ENCODE data around the gene TFDP2. TPM values are rescaled to one million over a fixed set of nuclear protein-coding genes. Genes with fewer than 3 reads are reported as not detected.

The TFDP2 gene
- total and polyA plus RNA-seq, 2 experiments from 2014 or later, result 26.8 to 55.4 TPM

GRCh38 chr3:142112601-142113000 lies 36.7 kb downstream of the TFDP2 start:
- Histone ChIP-seq H3K27ac (no peak overlapping the region), H3K9me3 (ENCODE audit: low read depth) (no peaks in the 10 kb centered on the region), H3K4me1 (ENCODE audit: insufficient read depth) (no peaks in the 10 kb centered on the region), H3K9me2 (ENCODE audit: insufficient read depth) (no peaks in the 10 kb centered on the region), H3K4me2 (ENCODE audit: unreplicated experiment) (no peak overlapping the region), H3K9ac (no peak overlapping the region), H3K27me3 (replicated peaks; ENCODE audit: insufficient read depth) (no peaks in the 10 kb centered on the region), H3K36me3 (ENCODE audit: low read depth) (no peaks in the 10 kb centered on the region), H3K79me2 (ENCODE audit: insufficient read depth) (no peaks in the 10 kb centered on the region), H2AFZ (no peak overlapping the region), H4K20me1 (ENCODE audit: insufficient read depth) (no peaks in the 10 kb centered on the region), H3F3A (ENCODE audit: insufficient read depth) (no peaks in the 10 kb centered on the region), H3K4me3 (no peak overlapping the region)
- in situ Hi-C loops (cut with MboI), result no loop called here
- TF ChIP-seq EZH2phosphoT487 (IDR thresholded peaks at IDR 0.05; ENCODE audit: insufficient read depth, low read depth) (no peak), EZH2 (IDR thresholded peaks at IDR 0.05; ENCODE audit: insufficient read depth, poor library complexity, severe bottlenecking) (no peak)
- no peak for DNase-seq
- WGBS, 2 experiments (ENCODE audit: low coverage in 1 of 2, low lambda C conversion rate in 2 of 2, missing lambda C conversion rate in 2 of 2), result 48 to 63% methylated on average over 1 of the region's 1 CpG

- H3K36me3 ChIP-seq (ENCODE audit: low read depth), result no peaks in the 10 kb centered on the region
- H3K27ac ChIP-seq, result no peak overlapping the region
- H3K4me3 ChIP-seq, result no peak overlapping the region
- no peak overlapping the region for H2AFZ ChIP-seq
- WGBS, 2 experiments (ENCODE audit: low coverage in 1 of 2, low lambda C conversion rate in 2 of 2, missing lambda C conversion rate in 2 of 2), result 67% methylated on average over 2 of the region's 2 CpGs
- no peak for TF ChIP-seq EZH2phosphoT487 (IDR thresholded peaks at IDR 0.05; ENCODE audit: insufficient read depth, low read depth)
- no peak for TF ChIP-seq EZH2 (IDR thresholded peaks at IDR 0.05; ENCODE audit: insufficient read depth, poor library complexity, severe bottlenecking)
- no peaks in the 10 kb centered on the region for H3K27me3 ChIP-seq (replicated peaks; ENCODE audit: insufficient read depth)
- DNase-seq, result no peak
- in situ Hi-C loops (cut with MboI), result no loop called here
- H3K9me2 ChIP-seq (ENCODE audit: insufficient read depth), result no peaks in the 10 kb centered on the region
- no peaks in the 10 kb centered on the region for H4K20me1 ChIP-seq (ENCODE audit: insufficient read depth)
- H3K79me2 ChIP-seq (ENCODE audit: insufficient read depth), result no peaks in the 10 kb centered on the region
- 0 out of 2 replicates have a peak, but pooled peaks cover 12% of the 10 kb centered on the region for H3F3A ChIP-seq (ENCODE audit: insufficient read depth)
- no peaks in the 10 kb centered on the region for H3K9me3 ChIP-seq (ENCODE audit: low read depth)
- no peak overlapping the region for H3K9ac ChIP-seq
- peaks cover 11% of the 10 kb centered on the region for H3K4me1 ChIP-seq (ENCODE audit: insufficient read depth)
- H3K4me2 ChIP-seq (ENCODE audit: unreplicated experiment), result no peak overlapping the region
These were observed 42.8 kb downstream of the TFDP2 start for GRCh38 chr3:142106548-142106947.

- in situ Hi-C loops (cut with MboI), result no loop called here
- TF ChIP-seq EZH2 (IDR thresholded peaks at IDR 0.05; ENCODE audit: insufficient read depth, poor library complexity, severe bottlenecking), result no peak
- TF ChIP-seq EZH2phosphoT487 (IDR thresholded peaks at IDR 0.05; ENCODE audit: insufficient read depth, low read depth), result no peak
- WGBS, 2 experiments (ENCODE audit: low coverage in 1 of 2, low lambda C conversion rate in 2 of 2, missing lambda C conversion rate in 2 of 2), result 3 to 16% methylated on average over 1 of the region's 1 CpG
These were observed 43.4 kb downstream of the TFDP2 start for GRCh38 chr3:142105991-142106390.

GRCh38 chr3:142104763-142105162 lies 44.6 kb downstream of the TFDP2 start:
- H3K4me1 ChIP-seq (ENCODE audit: insufficient read depth), result peaks cover 11% of the 10 kb centered on the region

More at GRCh38 chr3:142105991-142106390, 43.4 kb downstream of the TFDP2 start:
- peak overlapping the region; percentile 2 for H3K4me2 ChIP-seq (ENCODE audit: unreplicated experiment)
- H3K36me3 ChIP-seq (ENCODE audit: low read depth), result no peaks in the 10 kb centered on the region
- no peak overlapping the region for H3K9ac ChIP-seq
- peak; percentile 48 for DNase-seq
- H3K79me2 ChIP-seq (ENCODE audit: insufficient read depth), result no peaks in the 10 kb centered on the region
- H3F3A ChIP-seq (ENCODE audit: insufficient read depth), result 0 out of 2 replicates have a peak, but pooled peaks cover 12% of the 10 kb centered on the region
- H3K4me1 ChIP-seq (ENCODE audit: insufficient read depth), result peaks cover 11% of the 10 kb centered on the region
- H3K27me3 ChIP-seq (replicated peaks; ENCODE audit: insufficient read depth), result no peaks in the 10 kb centered on the region
- H2AFZ ChIP-seq, result no peak overlapping the region
- no peaks in the 10 kb centered on the region for H3K9me3 ChIP-seq (ENCODE audit: low read depth)
- no peak overlapping the region for H3K4me3 ChIP-seq
- H3K27ac ChIP-seq, result no peak overlapping the region
- no peaks in the 10 kb centered on the region for H4K20me1 ChIP-seq (ENCODE audit: insufficient read depth)
- H3K9me2 ChIP-seq (ENCODE audit: insufficient read depth), result no peaks in the 10 kb centered on the region

GRCh38 chr3:142098964-142099363 lies 50.4 kb downstream of the TFDP2 start:
- H3K4me3 ChIP-seq, result no peak overlapping the region
- no peaks in the 10 kb centered on the region for H4K20me1 ChIP-seq (ENCODE audit: insufficient read depth)
- in situ Hi-C loops (cut with MboI), result no loop called here
- no peaks in the 10 kb centered on the region for H3K9me3 ChIP-seq (ENCODE audit: low read depth)
- no peaks in the 10 kb centered on the region for H3K36me3 ChIP-seq (ENCODE audit: low read depth)
- H3K27me3 ChIP-seq (replicated peaks; ENCODE audit: insufficient read depth), result no peaks in the 10 kb centered on the region
- no peak overlapping the region for H2AFZ ChIP-seq
- no peak for TF ChIP-seq EZH2phosphoT487 (IDR thresholded peaks at IDR 0.05; ENCODE audit: insufficient read depth, low read depth)
- no peak for TF ChIP-seq EZH2 (IDR thresholded peaks at IDR 0.05; ENCODE audit: insufficient read depth, poor library complexity, severe bottlenecking)
- H3K9me2 ChIP-seq (ENCODE audit: insufficient read depth), result no peaks in the 10 kb centered on the region
- no peak for DNase-seq
- H3K79me2 ChIP-seq (ENCODE audit: insufficient read depth), result no peaks in the 10 kb centered on the region
- no peaks in the 10 kb centered on the region for H3K4me1 ChIP-seq (ENCODE audit: insufficient read depth)
- no peak overlapping the region for H3K9ac ChIP-seq
- H3K4me2 ChIP-seq (ENCODE audit: unreplicated experiment), result no peak overlapping the region
- no peaks in the 10 kb centered on the region for H3F3A ChIP-seq (ENCODE audit: insufficient read depth)
- H3K27ac ChIP-seq, result no peak overlapping the region

More at GRCh38 chr3:142104763-142105162, 44.6 kb downstream of the TFDP2 start:
- H3K9me2 ChIP-seq (ENCODE audit: insufficient read depth), result no peaks in the 10 kb centered on the region
- DNase-seq, result no peak
- no peak overlapping the region for H3K9ac ChIP-seq
- no peaks in the 10 kb centered on the region for H3K27me3 ChIP-seq (replicated peaks; ENCODE audit: insufficient read depth)
- WGBS, 2 experiments (ENCODE audit: low coverage in 1 of 2, low lambda C conversion rate in 2 of 2, missing lambda C conversion rate in 2 of 2), result 97 to 98% methylated on average over 3 of the region's 3 CpGs
- 0 out of 2 replicates have a peak, but pooled peaks cover 12% of the 10 kb centered on the region for H3F3A ChIP-seq (ENCODE audit: insufficient read depth)
- TF ChIP-seq EZH2 (IDR thresholded peaks at IDR 0.05; ENCODE audit: insufficient read depth, poor library complexity, severe bottlenecking), result no peak
- no peak for TF ChIP-seq EZH2phosphoT487 (IDR thresholded peaks at IDR 0.05; ENCODE audit: insufficient read depth, low read depth)
- no peak overlapping the region for H3K4me2 ChIP-seq (ENCODE audit: unreplicated experiment)
- no peaks in the 10 kb centered on the region for H4K20me1 ChIP-seq (ENCODE audit: insufficient read depth)
- no peaks in the 10 kb centered on the region for H3K9me3 ChIP-seq (ENCODE audit: low read depth)
- H3K36me3 ChIP-seq (ENCODE audit: low read depth), result no peaks in the 10 kb centered on the region
- no peaks in the 10 kb centered on the region for H3K79me2 ChIP-seq (ENCODE audit: insufficient read depth)
- no peak overlapping the region for H3K4me3 ChIP-seq
- in situ Hi-C loops (cut with MboI), result no loop called here
- H3K27ac ChIP-seq, result no peak overlapping the region
- H2AFZ ChIP-seq, result no peak overlapping the region

Data from GM23248 (cell line).